GM12878 (cell line): ENCODE results near the gene VTN. TPM values are rescaled to one million over a fixed set of nuclear protein-coding genes. Genes with fewer than 3 reads are reported as not detected.
A peak's percentile ranks its signal among the peaks of the same experiment; 100 is the strongest.

Source experiments
- CBFB ChIP-seq: IDR thresholded peaks from 2 replicates; pipeline ENCODE4 v1.6.1; 2016; ENCODE audit warnings: antibody characterized with exemption, low read depth
- CEBPB ChIP-seq, 2 experiments: fragments of 150-350 bp in 1 of 2; IDR thresholded peaks; 2 replicates each; pipeline ENCODE4 v1.6.1; 2012 to 2014; ENCODE audit warnings: low read depth in 2 of 2, low read length in 2 of 2, borderline replicate concordance in 1 of 2, inconsistent platforms in 1 of 2
- CTCF ChIP-seq, 3 experiments: IDR thresholded peaks in 2 of 3; conservative IDR thresholded peaks in 1 of 3; 2 replicates each; pipeline ENCODE4 v1.5.1; 2011; ENCODE audit warnings: low read depth in 3 of 3, low read length in 3 of 3, mild to moderate bottlenecking in 3 of 3, control low read depth in 2 of 3, moderate library complexity in 2 of 3, inconsistent platforms in 1 of 3, mixed read lengths in 1 of 3; ENCODE audit not compliant: control insufficient read depth in 2 of 3, insufficient read depth in 1 of 3; ENCODE audit errors: extremely low read depth in 1 of 3
- EP300 ChIP-seq, 2 experiments: fragments of 150-350 bp in 1 of 2; IDR thresholded peaks; 2 replicates each; pipeline ENCODE4 v1.6.1; 2011 to 2012; ENCODE audit warnings: low read depth in 2 of 2, low read length in 2 of 2, borderline replicate concordance in 1 of 2, improper control_type of control experiment in 1 of 2, inconsistent platforms in 1 of 2; ENCODE audit not compliant: control insufficient read depth in 1 of 2
- ETV6 ChIP-seq, 2 experiments: fragments of 450-650 bp in 1 of 2; IDR thresholded peaks in 1 of 2; conservative IDR thresholded peaks in 1 of 2; 2 replicates each; pipeline ENCODE4 v1.6.1; 2014; ENCODE audit warnings: antibody characterized with exemption in 1 of 2, borderline replicate concordance in 1 of 2, low read depth in 1 of 2, mild to moderate bottlenecking in 1 of 2, moderate library complexity in 1 of 2
- FOXM1 ChIP-seq: IDR thresholded peaks from 2 replicates; pipeline ENCODE4 v1.6.1; 2012; ENCODE audit warnings: low read depth, mild to moderate bottlenecking, inconsistent platforms, low read length, moderate library complexity
- HSF1 ChIP-seq: fragments of 150-350 bp; IDR thresholded peaks from 2 replicates; pipeline ENCODE4 v1.6.1; 2014; ENCODE audit warnings: mild to moderate bottlenecking, low read depth, low read length
- IRF5 ChIP-seq: fragments of 450-650 bp; IDR thresholded peaks from 2 replicates; pipeline ENCODE4 v1.6.1; 2017; ENCODE audit warnings: borderline replicate concordance
- KDM1A ChIP-seq: fragments of 200-600 bp; sonication (generic); IDR thresholded peaks from 2 replicates; pipeline ENCODE4 v1.6.1; 2016; ENCODE audit warnings: borderline replicate concordance
- MEF2A ChIP-seq: IDR thresholded peaks from 2 replicates; pipeline ENCODE4 v1.6.1; 2011; ENCODE audit warnings: low read depth, mild to moderate bottlenecking, low read length, moderate library complexity; ENCODE audit not compliant: insufficient read depth
- PAX5 ChIP-seq: IDR thresholded peaks from 2 replicates; pipeline ENCODE4 v1.6.1; 2011; ENCODE audit warnings: low read depth, low read length, borderline replicate concordance
- REST ChIP-seq: IDR thresholded peaks from 2 replicates; pipeline ENCODE4 v1.6.1; 2012; ENCODE audit warnings: mild to moderate bottlenecking, low read depth, low read length
- TARDBP ChIP-seq: IDR thresholded peaks from 2 replicates; pipeline ENCODE4 v1.6.1; 2016; ENCODE audit warnings: borderline replicate concordance
- USF2 ChIP-seq: IDR thresholded peaks from 2 replicates; pipeline ENCODE4 v1.6.1; 2011; ENCODE audit warnings: low read depth, low read length, improper control_type of control experiment, borderline replicate concordance
- ZNF384 ChIP-seq: IDR thresholded peaks from 2 replicates; pipeline ENCODE4 v1.6.1; 2012; ENCODE audit warnings: low read depth, mild to moderate bottlenecking, low read length, improper control_type of control experiment, borderline replicate concordance
- ZZZ3 ChIP-seq: IDR thresholded peaks from 2 replicates; pipeline ENCODE4 v1.6.1; 2011; ENCODE audit warnings: low read depth; ENCODE audit not compliant: control insufficient read depth, insufficient read length
- polyA plus RNA-seq, 11 experiments: library from polyadenylated mRNA; depleted of rRNA in 4 of 11; unstranded in 6 of 11; stranded (reverse) in 5 of 11; fragments of >200 nt; fragmentation: Nextera tagmentation in 4 of 11; fragmentation: Illumina TruSeq in 1 of 11; extraction: Ambion mirVana in 4 of 11; extraction: Trizol in 1 of 11; gene quantifications; 1 replicate in 1 of 11; 2 replicates in 10 of 11; pipeline versions ENCODE4 v1.2.1 to v1.2.3, GENCODE V29; 2011 to 2016; ENCODE audit warnings: inconsistent platforms in 2 of 11, missing spikeins in 2 of 11, low read depth in 1 of 11
- total RNA-seq, 4 experiments: library from RNA; depleted of rRNA in 3 of 4; stranded (reverse); fragments of >200 nt in 3 of 4; fragmentation: Illumina TruSeq in 1 of 4; extraction: Trizol in 1 of 4; gene quantifications; 2 replicates each; pipeline versions ENCODE4 v1.2.1 to v1.2.3, GENCODE V29; 2013 to 2021

VTN gene
- total and polyA plus RNA-seq, 10 of the 15 experiments (the other 5 are each of a cell fraction or from before 2014, with no cell fraction given) = 0.04 to 1.3 (median 0.13) TPM; not detected in 5

- TF ChIP-seq IRF5 (no peak), PAX5 (no peak), CTCF (IDR thresholded peaks at IDR 0.05 in 2 of 3, conservative IDR thresholded peaks at IDR 0.05 in 1 of 3; ENCODE audit: control insufficient read depth in 2 of 3, extremely low read depth in 1 of 3, insufficient read depth in 1 of 3, low read depth in 3 of 3, low read length in 3 of 3) (0 out of 6 replicates have a peak, but pooled peaks of 2 of the 3 experiments have one; percentile 3 to 9), ZNF384 (peak; percentile 18; the same call in 1 of the 2 replicates), MEF2A (no peak), HSF1 (no peak), CEBPB (IDR thresholded peaks at IDR 0.05; ENCODE audit: borderline replicate concordance in 1 of 2, low read depth in 2 of 2, low read length in 2 of 2) (no peak), EP300 (IDR thresholded peaks at IDR 0.05; ENCODE audit: borderline replicate concordance in 1 of 2, control insufficient read depth in 1 of 2, low read depth in 2 of 2, low read length in 2 of 2) (no peak), REST (no peak), CBFB (peak; percentile 66; the same call in 1 of the 2 replicates), KDM1A (no peak), FOXM1 (no peak), USF2 (no peak; the same call in 1 of the 2 replicates), ETV6 (conservative IDR thresholded peaks at IDR 0.05 in 1 of 2, IDR thresholded peaks at IDR 0.05 in 1 of 2; ENCODE audit: borderline replicate concordance in 1 of 2, low read depth in 1 of 2) (no peak), TARDBP (no peak; the same call in 1 of the 2 replicates), ZZZ3 (no peak)
These were observed 51.1 kb downstream of the VTN start, which contains the start of gene TMEM97 (continued) for GRCh38 chr17:28318759-28319597.
